PC-3 (cell line): ENCODE data around the gene DLGAP1. TPM values are rescaled to one million over a fixed set of nuclear protein-coding genes. Genes with fewer than 3 reads are reported as not detected.

Experiments
- ATAC-seq: fragments of 200-7000 bp; cut with Tn5 transposase; 2 replicates; pipeline ENCODE4 v1.9.1; 2020; ENCODE audit warnings: mild to moderate bottlenecking, moderate library complexity
- BruUV-seq: library from RNA; stranded (reverse); fragments of 400-500 nt; replicated peaks from 2 replicates; lab custom pipeline; 2021; lab: Mats Ljungman, UMichigan
- CTCF ChIA-PET: fragments of 300-600 bp; sonication (Branson Sonifier 250); formaldehyde crosslinking; loops from one replicate; lab custom pipeline; 2022; ENCODE audit warnings: antibody characterized with exemption; lab: Charles Lee
- POLR2A ChIA-PET: fragments of 300-600 bp; sonication (Branson Sonifier 250); formaldehyde crosslinking; loops from one replicate; lab custom pipeline; 2022; ENCODE audit warnings: antibody characterized with exemption; ENCODE audit not compliant: unreplicated experiment; lab: Charles Lee
- DNase-seq: peaks from one replicate; pipeline ENCODE4 v3.0.0-alpha.2; 2015
- H2AFZ ChIP-seq: fragments of 300-600 bp; sonication (generic); 2 replicates; pipeline ENCODE4 v1.6.0; 2016; ENCODE audit warnings: antibody characterized with exemption, low read length
- H3F3A ChIP-seq: fragments of 300-600 bp; sonication (generic); one replicate; pipeline ENCODE4 v1.6.0; 2017; ENCODE audit warnings: antibody characterized with exemption, low read length, control low read depth, mild to moderate bottlenecking; ENCODE audit not compliant: unreplicated experiment
- H3K27ac ChIP-seq: fragments of 300-600 bp; sonication (generic); 2 replicates; pipeline ENCODE4 v1.5.1; 2016; ENCODE audit warnings: mild to moderate bottlenecking, low read length
- H3K27me3 ChIP-seq: fragments of 300-600 bp; sonication (generic); 2 replicates; pipeline ENCODE4 v1.6.1; 2016; ENCODE audit warnings: low read length, mixed read lengths
- H3K36me3 ChIP-seq: fragments of 300-600 bp; sonication (generic); 2 replicates; pipeline ENCODE4 v1.6.1; 2016; ENCODE audit warnings: low read depth, mixed run types, low read length, mixed read lengths
- H3K4me1 ChIP-seq: fragments of 300-600 bp; sonication (generic); 2 replicates; pipeline ENCODE4 v1.5.1; 2016; ENCODE audit warnings: low read length; ENCODE audit not compliant: insufficient read depth
- H3K4me2 ChIP-seq: fragments of 300-600 bp; sonication (generic); 2 replicates; pipeline ENCODE4 v1.6.0; 2016; ENCODE audit warnings: low read length
- H3K4me3 ChIP-seq: fragments of 300-600 bp; sonication (generic); 2 replicates; pipeline ENCODE4 v1.5.1; 2016; ENCODE audit warnings: mild to moderate bottlenecking, low read length, mixed read lengths
- H3K79me2 ChIP-seq: fragments of 300-600 bp; sonication (generic); 2 replicates; pipeline ENCODE4 v1.6.1; 2017; ENCODE audit warnings: low read length, mixed read lengths
- H3K9ac ChIP-seq: fragments of 300-600 bp; sonication (generic); 2 replicates; pipeline ENCODE4 v1.6.0; 2016; ENCODE audit warnings: mild to moderate bottlenecking, low read length
- H3K9me2 ChIP-seq: fragments of 300-600 bp; sonication (generic); replicated peaks from 2 replicates; pipeline ENCODE4 v1.6.1; 2016; ENCODE audit warnings: mixed run types, low read length, mixed read lengths
- H3K9me3 ChIP-seq: fragments of 300-600 bp; sonication (generic); 2 replicates; pipeline ENCODE4 v1.6.1; 2016; ENCODE audit warnings: low read length, mixed read lengths
- H4K20me1 ChIP-seq: fragments of 300-600 bp; sonication (generic); 2 replicates; pipeline ENCODE4 v1.6.1; 2016; ENCODE audit warnings: low read length, mixed read lengths
- EZH2 ChIP-seq: fragments of 300-600 bp; sonication (generic); IDR thresholded peaks from one replicate; pipeline ENCODE4 v1.6.1; 2017; ENCODE audit warnings: antibody characterized with exemption, mild to moderate bottlenecking, low read length; ENCODE audit not compliant: unreplicated experiment
- EZH2phosphoT487 ChIP-seq: fragments of 300-600 bp; sonication (generic); IDR thresholded peaks from 2 replicates; pipeline ENCODE4 v1.6.1; 2018; ENCODE audit warnings: mild to moderate bottlenecking, antibody characterized with exemption, low read length, borderline replicate concordance
- intact Hi-C: fragments of 100-400 bp; cut with micrococcal nuclease; formaldehyde crosslinking; loops from 2 replicates; pipeline ENCODE4 v1.9.0; 2023
- total RNA-seq: library from RNA; depleted of rRNA; stranded (reverse); fragments of >200 nt; gene quantifications from 2 replicates; pipeline ENCODE4 v1.2.3, GENCODE V29; 2014
- TF ChIP-seq, protein P1 (sequence below): fragments of 300-600 bp; sonication (generic); conservative IDR thresholded peaks from 2 replicates; pipeline ENCODE4 v1.5.1; 2017; ENCODE audit warnings: antibody characterized with exemption, low read depth, mild to moderate bottlenecking, low read length

Gene DLGAP1
- total RNA-seq, 1 experiment from 2014 or later = not detected

DNA sequence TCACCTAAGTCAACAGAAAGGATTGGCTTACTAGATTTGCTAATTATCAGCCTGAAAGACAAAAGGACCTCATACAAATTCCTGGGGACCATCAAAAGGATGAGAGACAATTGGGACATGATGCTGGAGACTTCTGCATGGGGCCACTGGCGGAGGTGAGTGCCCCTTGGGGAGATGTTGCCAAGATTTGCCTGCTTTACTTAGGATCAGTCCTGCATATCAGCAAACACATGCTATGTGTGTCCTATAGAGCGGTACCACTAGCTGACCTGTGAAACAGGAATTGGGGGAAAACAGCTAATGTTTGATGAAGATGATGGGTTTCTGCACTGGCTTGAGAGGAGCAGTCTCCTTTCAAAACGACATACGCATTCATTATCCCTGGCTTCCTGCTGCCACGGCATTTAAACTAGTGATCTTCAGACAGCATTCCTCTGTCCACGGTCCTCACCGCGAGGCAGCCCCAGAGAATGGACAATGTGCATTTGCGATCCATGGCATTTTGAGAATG lies 901.0 kb downstream of the DLGAP1 start:
- DNase-seq = no peak
- Histone ChIP-seq H3K4me1 (no peaks in the 10 kb centered on the region), H3K9ac (no peak overlapping the region), H3K4me3 (no peak overlapping the region), H4K20me1 (no peaks in the 10 kb centered on the region), H3K79me2 (no peaks in the 10 kb centered on the region), H3K4me2 (no peak overlapping the region), H3K9me2 (no peaks in the 10 kb centered on the region), H2AFZ (no peak overlapping the region), H3F3A (no peaks in the 10 kb centered on the region), H3K36me3 (no peaks in the 10 kb centered on the region), H3K27ac (no peak overlapping the region), H3K27me3 (no peaks in the 10 kb centered on the region), H3K9me3 (no peaks in the 10 kb centered on the region)
- intact Hi-C loops = no loop called here
- ATAC-seq = no peak
- BruUV-seq = no TSS peak
- ChIA-PET CTCF (no interaction called here), POLR2A (no interaction called here)
- TF ChIP-seq EZH2 (no peak), EZH2phosphoT487 (no peak)
- TF ChIP-seq, protein P1, sequence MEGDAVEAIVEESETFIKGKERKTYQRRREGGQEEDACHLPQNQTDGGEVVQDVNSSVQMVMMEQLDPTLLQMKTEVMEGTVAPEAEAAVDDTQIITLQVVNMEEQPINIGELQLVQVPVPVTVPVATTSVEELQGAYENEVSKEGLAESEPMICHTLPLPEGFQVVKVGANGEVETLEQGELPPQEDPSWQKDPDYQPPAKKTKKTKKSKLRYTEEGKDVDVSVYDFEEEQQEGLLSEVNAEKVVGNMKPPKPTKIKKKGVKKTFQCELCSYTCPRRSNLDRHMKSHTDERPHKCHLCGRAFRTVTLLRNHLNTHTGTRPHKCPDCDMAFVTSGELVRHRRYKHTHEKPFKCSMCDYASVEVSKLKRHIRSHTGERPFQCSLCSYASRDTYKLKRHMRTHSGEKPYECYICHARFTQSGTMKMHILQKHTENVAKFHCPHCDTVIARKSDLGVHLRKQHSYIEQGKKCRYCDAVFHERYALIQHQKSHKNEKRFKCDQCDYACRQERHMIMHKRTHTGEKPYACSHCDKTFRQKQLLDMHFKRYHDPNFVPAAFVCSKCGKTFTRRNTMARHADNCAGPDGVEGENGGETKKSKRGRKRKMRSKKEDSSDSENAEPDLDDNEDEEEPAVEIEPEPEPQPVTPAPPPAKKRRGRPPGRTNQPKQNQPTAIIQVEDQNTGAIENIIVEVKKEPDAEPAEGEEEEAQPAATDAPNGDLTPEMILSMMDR = no peak

DNA sequence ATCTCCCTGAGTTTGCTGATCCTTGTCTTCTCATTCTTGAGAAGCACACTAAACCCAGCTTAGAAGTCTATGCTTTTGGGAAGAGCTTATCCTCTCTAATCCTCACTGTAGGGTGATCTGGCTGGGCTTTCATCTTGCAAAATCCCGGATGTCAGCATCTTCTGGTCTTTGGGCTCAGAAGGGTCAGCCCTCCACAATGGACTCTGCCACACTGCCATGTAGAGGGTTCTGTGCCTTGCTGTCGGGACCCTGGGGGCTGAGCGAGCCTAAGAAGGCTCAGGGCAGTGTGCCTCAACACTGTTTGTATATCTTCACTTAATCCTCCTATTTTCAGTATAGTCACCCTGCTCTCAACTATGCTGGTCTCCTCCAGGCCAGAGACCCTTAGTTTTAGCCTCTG lies 902.8 kb downstream of the DLGAP1 start:
- DNase-seq = no peak
- POLR2A ChIA-PET = interaction anchor here (0.6 kb wide), 1 partner anchor 305 kb away, joined by 5 read pairs; no protein-coding TSS in a partner anchor
- no peaks in the 10 kb centered on the region for H3K9me2 ChIP-seq
- TF ChIP-seq, protein P1 = no peak
- H3K36me3 ChIP-seq = no peaks in the 10 kb centered on the region
- no peaks in the 10 kb centered on the region for H3K27me3 ChIP-seq
- no peak overlapping the region for H3K4me2 ChIP-seq
- no peak overlapping the region for H3K27ac ChIP-seq
- no TSS peak for BruUV-seq
- CTCF ChIA-PET = interaction anchor here (0.7 kb wide), 1 partner anchor 1995 kb away, joined by 3 read pairs; no protein-coding TSS in a partner anchor
- no peaks in the 10 kb centered on the region for H3K9me3 ChIP-seq
- H3K4me3 ChIP-seq = no peak overlapping the region
- H2AFZ ChIP-seq = no peak overlapping the region
- no peak for ATAC-seq
- no peaks in the 10 kb centered on the region for H3K79me2 ChIP-seq
- H3K4me1 ChIP-seq = no peaks in the 10 kb centered on the region
- H3K9ac ChIP-seq = no peak overlapping the region
- no peaks in the 10 kb centered on the region for H3F3A ChIP-seq
- intact Hi-C loops = no loop called here
- H4K20me1 ChIP-seq = no peaks in the 10 kb centered on the region

DNA sequence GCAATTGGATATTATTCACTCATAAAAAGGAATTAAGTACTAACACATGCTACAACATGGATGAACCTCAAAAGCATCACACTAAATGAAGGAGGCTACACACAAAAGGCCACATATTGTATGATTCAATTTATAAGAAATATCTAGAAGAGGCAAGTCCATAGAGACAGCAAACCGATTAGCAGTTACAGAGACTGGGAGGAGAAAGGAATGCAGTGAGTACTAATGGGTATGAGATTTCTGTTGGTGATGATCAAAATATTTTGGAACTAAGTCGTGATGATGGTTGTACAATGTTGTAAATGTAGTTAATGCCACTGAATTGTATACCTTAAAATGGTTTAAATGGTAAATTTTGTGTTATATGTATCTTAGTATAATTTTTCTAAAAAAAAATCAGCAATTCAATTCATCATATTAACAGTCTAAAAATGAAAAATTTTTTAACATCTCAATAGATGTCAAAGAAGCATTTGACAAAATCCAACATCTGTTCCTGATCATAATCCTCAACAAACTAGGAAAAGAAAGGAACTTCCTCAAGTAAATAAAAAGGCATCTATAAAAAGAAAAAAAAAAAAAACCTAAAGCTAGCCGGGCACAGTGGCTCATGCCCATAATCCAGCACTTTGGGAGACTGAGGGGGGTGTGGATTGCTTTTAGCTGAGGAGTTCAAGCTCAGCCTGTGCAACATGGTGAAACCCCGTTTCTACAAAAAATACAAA lies 907.1 kb downstream of the DLGAP1 start:
- ATAC-seq = no peak
- no peak overlapping the region for H2AFZ ChIP-seq
- no peaks in the 10 kb centered on the region for H3K9me3 ChIP-seq
- no peak overlapping the region for H3K27ac ChIP-seq
- H3K79me2 ChIP-seq = no peaks in the 10 kb centered on the region
- H3K4me1 ChIP-seq = no peaks in the 10 kb centered on the region
- no TSS peak for BruUV-seq
- no peak for DNase-seq
- ChIA-PET POLR2A (no interaction called here), CTCF (no interaction called here)
- no peaks in the 10 kb centered on the region for H3K36me3 ChIP-seq
- intact Hi-C loops = no loop called here
- H3K27me3 ChIP-seq = no peaks in the 10 kb centered on the region
- no peaks in the 10 kb centered on the region for H4K20me1 ChIP-seq
- no peaks in the 10 kb centered on the region for H3F3A ChIP-seq
- no peaks in the 10 kb centered on the region for H3K9me2 ChIP-seq
- H3K4me3 ChIP-seq = no peak overlapping the region
- no peak overlapping the region for H3K4me2 ChIP-seq
- H3K9ac ChIP-seq = no peak overlapping the region
- TF ChIP-seq EZH2 (no peak), EZH2phosphoT487 (no peak)
- TF ChIP-seq, protein P1 = no peak
